ENCODE data around the gene TACC2. TPM values are rescaled to one million over a fixed set of nuclear protein-coding genes. Genes with fewer than 3 reads are reported as not detected.
A peak's percentile ranks its signal among the peaks of the same experiment; 100 is the strongest.
"Not testable (repeated sequence)": the region's sequence is repeated elsewhere in the genome, so short reads cannot be mapped to it uniquely, and the experiment has no call there.

Gene TACC2
- total and polyA plus RNA-seq, 7 donors, result 44.0 to 439 (median 313) TPM

- Histone ChIP-seq H3K4me3 (no peak overlapping the region), H3K27ac (peak overlapping the region; percentile 55), H3K9me3 (no peaks in the 10 kb centered on the region), H3K27me3 (ENCODE audit: insufficient read depth in 3 of 3, low read length in 2 of 3) (no peaks in the 10 kb centered on the region), H3K4me1 (no peaks in the 10 kb centered on the region), H3K36me3 (ENCODE audit: insufficient read depth in 1 of 2, low read depth in 1 of 2) (peaks cover 0 to 55% of the 10 kb centered on the region in 2 donors)
- intact Hi-C loops (cut with DNase I), result no loop called here
- WGBS, 3 donors, result 83 to 86% (median 85%) methylated on average over 12 of the region's 12 CpGs
- ATAC-seq (peak in 3 of 4 donors; percentile 21 to 35 (median 30)), DNase-seq (no peak)
- TF ChIP-seq CTCF (IDR thresholded peaks at IDR 0.05), result no peak
Measured at GRCh38 chr10:122198631-122199030, 209.7 kb downstream of the TACC2 start.

DNA sequence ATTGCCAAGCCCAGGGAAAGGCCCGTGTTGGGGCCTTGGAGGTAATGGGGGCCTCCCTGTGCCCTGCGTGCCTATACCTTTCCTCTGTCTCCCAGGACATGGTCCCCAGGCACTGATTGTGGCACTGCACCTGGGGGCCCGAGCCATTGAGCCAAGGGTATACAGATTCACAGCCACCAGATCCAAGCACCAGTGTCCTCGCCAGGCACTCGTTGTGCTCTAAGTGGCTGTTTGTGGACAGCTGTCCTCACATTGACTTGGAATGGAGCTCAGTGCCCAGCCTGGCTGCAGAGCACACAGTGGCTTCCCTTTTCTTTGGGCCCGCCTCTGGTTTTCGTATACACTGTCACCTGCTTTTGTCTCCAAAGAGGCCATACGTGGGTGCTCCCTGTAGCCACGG lies 210.1 kb downstream of the TACC2 start:
- H3K4me3 ChIP-seq, result no peak overlapping the region
- intact Hi-C loops (cut with DNase I), result no loop called here
- no peaks in the 10 kb centered on the region for H3K27me3 ChIP-seq (ENCODE audit: insufficient read depth in 3 of 3, low read length in 2 of 3)
- H3K9me3 ChIP-seq, result no peaks in the 10 kb centered on the region
- H3K4me1 ChIP-seq, result no peaks in the 10 kb centered on the region
- 30 to 50% (median 33%) methylated on average over 9 of the region's 9 CpGs for WGBS, 3 donors
- ATAC-seq (peak; percentile 79 to 87 (median 80)), DNase-seq (peak in 1 of 2 donors; percentile 69)
- H3K27ac ChIP-seq, result peak overlapping the region; percentile 55
- no peak for TF ChIP-seq CTCF (IDR thresholded peaks at IDR 0.05)
- peaks cover 0 to 55% of the 10 kb centered on the region in 2 donors for H3K36me3 ChIP-seq (ENCODE audit: insufficient read depth in 1 of 2, low read depth in 1 of 2)

- Histone ChIP-seq H3K36me3 (ENCODE audit: insufficient read depth in 1 of 2, low read depth in 1 of 2) (peaks cover 0 to 53% of the 10 kb centered on the region in 2 donors), H3K4me1 (no peaks in the 10 kb centered on the region)
- WGBS, 3 donors, result 79 to 94% (median 80%) methylated on average over 6 of the region's 6 CpGs
Measured at GRCh38 chr10:122199689-122200088, 210.7 kb downstream of the TACC2 start.

GRCh38 chr10:122201401-122201800 lies 212.4 kb downstream of the TACC2 start:
- H3K4me1 ChIP-seq, result no peaks in the 10 kb centered on the region
- no peaks in the 10 kb centered on the region for H3K27me3 ChIP-seq (ENCODE audit: insufficient read depth in 3 of 3, low read length in 2 of 3)
- WGBS, 3 donors, result 68 to 79% (median 70%) methylated on average over 9 of the region's 9 CpGs
- no peak for ATAC-seq
- TF ChIP-seq CTCF (IDR thresholded peaks at IDR 0.05), result no peak
- intact Hi-C loops (cut with DNase I), result no loop called here
- no peaks in the 10 kb centered on the region for H3K9me3 ChIP-seq
- no peak for DNase-seq
- no peak overlapping the region for H3K4me3 ChIP-seq
- peaks cover 0 to 49% of the 10 kb centered on the region in 2 donors for H3K36me3 ChIP-seq (ENCODE audit: insufficient read depth in 1 of 2, low read depth in 1 of 2)
- H3K27ac ChIP-seq, result peak overlapping the region; percentile 16

More at GRCh38 chr10:122199689-122200088, 210.7 kb downstream of the TACC2 start:
- DNase-seq (no peak), ATAC-seq (peak; percentile 12 to 85 (median 85))
- Histone ChIP-seq H3K4me3 (no peak overlapping the region), H3K9me3 (no peaks in the 10 kb centered on the region), H3K27me3 (ENCODE audit: insufficient read depth in 3 of 3, low read length in 2 of 3) (no peaks in the 10 kb centered on the region), H3K27ac (peak overlapping the region; percentile 55)
- intact Hi-C loops (cut with DNase I), result no loop called here
- no peak for TF ChIP-seq CTCF (IDR thresholded peaks at IDR 0.05)

DNA sequence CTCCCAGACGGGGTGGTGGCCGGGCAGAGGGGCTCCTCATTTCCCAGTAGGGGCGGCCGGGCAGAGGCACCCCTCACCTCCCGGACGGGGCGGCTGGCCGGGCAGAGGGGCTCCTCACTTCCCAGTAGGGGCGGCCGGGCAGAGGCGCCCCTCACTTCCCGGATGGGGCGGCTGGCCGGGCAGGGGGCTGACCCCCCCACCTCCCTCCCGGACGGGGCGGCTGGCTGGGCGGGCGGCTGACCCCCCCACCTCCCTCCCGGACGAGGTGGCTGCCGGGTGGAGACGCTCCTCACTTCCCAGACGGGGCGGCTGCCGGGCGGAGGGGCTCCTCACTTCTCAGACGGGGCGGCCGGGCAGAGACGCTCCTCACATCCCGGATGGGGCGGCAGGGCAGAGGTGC lies 214.2 kb downstream of the TACC2 start:
- peaks cover 0 to 40% of the 10 kb centered on the region in 2 donors for H3K36me3 ChIP-seq (ENCODE audit: insufficient read depth in 1 of 2, low read depth in 1 of 2)
- H3K4me3 ChIP-seq; DNase-seq; H3K27me3 ChIP-seq (ENCODE audit: insufficient read depth in 3 of 3, low read length in 2 of 3); H3K9me3 ChIP-seq; H3K4me1 ChIP-seq; ATAC-seq; H3K27ac ChIP-seq; intact Hi-C loops (cut with DNase I): not testable (repeated sequence)
- 90 to 96% (median 96%) methylated on average over 15 to 33 of the region's 33 CpGs for WGBS, 3 donors

Measured in psoas muscle (tissue), 8 donors.